Limb (tissue), 2 donors: ENCODE measurements around the gene VPS16.
"Not testable (repeated sequence)": the region's sequence is repeated elsewhere in the genome, so short reads cannot be mapped to it uniquely, and the experiment has no call there.

Experiments
- DNase-seq, 2 donors: peaks; one replicate each; pipeline ENCODE4 v3.0.0-alpha.2; 2016; ENCODE audit errors: extremely low spot score in 2 of 2

The VPS16 gene

DNA sequence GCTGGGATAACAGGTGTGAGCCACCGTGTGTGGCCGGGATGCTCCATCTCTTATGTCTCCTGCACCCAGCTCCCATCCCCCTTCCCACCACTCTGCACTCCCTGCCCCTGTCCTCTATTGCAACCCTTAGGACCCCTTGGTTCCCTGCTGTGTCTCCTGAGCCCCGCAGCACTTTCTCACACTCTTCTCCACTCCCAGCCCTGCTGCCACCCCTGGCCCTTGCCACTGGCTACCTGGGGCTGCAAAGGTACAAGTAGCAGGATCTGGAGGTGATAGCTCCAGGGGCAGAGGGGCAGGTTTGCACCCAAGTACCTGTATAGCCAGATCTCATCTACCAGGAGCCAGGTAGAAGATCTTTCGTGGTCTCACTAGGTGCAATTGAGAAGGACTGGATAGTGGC lies 33.5 kb upstream of the VPS16 start:
- no peak for DNase-seq

DNA sequence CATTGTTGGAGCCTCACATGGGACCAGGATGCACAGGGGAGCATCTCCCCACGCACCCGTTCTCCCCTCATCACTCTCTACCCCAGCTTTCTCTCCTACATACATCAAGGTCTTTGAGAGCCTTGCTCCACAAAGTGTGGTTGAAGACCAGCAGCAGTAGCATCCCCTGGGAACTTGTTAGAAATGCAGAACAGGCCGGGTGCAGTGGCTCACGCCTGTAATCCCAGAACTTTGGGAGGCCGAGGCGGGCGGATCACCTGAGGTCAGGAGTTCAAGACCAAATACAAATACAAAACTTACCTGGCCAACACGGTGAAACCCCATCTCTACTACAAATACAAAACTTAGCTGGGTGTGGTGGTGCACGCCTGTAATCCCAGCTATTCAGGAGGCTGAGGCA lies 32.6 kb upstream of the VPS16 start:
- not testable (repeated sequence) for DNase-seq

DNA sequence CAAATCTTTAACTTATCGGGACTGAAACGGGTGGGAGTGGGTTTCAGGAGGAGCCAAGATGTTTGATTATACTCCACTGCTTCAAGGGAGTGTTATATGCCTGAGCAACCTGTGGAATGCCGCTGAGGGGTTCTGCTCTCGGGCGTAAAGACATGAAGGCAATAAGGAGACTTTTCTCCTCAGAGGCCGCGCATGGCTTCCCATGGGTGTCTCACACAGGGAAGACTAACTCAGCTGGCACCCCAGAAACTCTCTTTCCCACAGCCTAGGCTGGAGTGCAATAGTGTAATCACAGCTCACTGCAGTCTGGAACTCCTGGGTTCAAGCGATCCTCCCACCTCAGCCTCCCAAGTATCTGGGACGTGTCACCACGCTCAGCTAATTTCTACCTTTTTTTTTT lies 30.9 kb upstream of the VPS16 start:
- DNase-seq = no peak

DNA sequence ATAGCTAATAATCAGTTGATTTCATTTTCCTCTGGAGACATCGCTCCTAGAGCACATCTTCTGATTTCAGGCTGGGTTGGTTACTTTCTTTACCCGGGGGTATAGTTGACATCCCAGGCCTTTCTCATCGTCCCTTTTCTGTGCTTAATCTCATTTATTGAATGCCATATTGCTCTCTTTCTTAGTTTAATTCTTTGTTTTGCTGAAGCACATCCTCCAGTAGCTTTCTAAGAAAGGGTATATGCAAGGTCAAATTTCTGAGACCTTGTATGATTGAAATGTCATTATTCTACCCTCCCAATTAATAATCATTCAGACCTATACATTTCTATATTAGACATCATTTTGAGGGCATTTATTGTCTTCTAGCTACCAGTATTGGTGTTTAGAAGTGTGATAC lies 28.4 kb upstream of the VPS16 start:
- DNase-seq = no peak

DNA sequence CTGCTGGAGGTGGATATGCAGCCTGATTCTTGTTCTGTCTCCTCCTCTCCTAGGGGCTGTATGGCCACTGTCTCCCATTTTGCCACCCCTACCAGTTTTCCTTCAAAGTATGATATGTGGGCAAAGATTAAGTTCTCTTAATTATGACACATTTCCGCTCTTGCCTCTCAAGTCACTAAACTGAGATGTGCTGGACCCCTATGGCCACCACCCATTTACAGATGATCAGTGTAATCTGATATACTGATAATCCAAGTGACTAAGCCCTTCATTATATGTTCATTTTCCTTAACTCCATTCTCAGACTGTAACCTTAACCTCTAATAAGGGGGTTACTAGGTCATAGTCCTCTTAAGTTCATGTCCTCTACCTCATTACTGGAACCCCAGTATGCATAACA lies 26.5 kb upstream of the VPS16 start:
- no peak for DNase-seq

DNA sequence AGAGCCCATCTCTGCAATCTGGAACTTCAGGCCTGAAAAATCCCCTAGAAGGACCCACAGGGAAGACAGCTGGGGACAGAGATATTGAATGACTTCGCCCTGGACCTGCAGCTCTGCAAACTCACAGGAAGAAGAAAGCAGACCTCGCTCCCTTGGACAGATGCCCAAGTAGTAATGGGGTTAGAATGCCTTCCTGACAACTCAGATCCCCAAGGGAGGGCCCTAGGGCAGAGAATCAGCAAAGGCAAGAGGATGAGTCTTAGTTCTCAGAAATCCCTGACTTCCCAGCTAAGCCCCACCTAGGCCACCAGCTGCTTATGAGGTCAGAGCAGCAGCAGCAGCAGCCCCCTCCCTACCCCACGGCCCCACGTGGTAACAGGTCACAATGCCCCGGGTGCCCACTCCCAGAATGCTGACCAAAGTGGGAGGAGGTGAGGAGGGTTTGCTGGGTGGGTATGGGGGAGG lies 25.9 kb upstream of the VPS16 start, which contains the start of gene C20orf141:
C20orf141 (plus strand) TSS at position 401 of the 465 bp plus-strand sequence. CDS start 198 bp downstream, outside the sequence.
- DNase-seq = peak in 1 of 2 donors; percentile 37

DNA sequence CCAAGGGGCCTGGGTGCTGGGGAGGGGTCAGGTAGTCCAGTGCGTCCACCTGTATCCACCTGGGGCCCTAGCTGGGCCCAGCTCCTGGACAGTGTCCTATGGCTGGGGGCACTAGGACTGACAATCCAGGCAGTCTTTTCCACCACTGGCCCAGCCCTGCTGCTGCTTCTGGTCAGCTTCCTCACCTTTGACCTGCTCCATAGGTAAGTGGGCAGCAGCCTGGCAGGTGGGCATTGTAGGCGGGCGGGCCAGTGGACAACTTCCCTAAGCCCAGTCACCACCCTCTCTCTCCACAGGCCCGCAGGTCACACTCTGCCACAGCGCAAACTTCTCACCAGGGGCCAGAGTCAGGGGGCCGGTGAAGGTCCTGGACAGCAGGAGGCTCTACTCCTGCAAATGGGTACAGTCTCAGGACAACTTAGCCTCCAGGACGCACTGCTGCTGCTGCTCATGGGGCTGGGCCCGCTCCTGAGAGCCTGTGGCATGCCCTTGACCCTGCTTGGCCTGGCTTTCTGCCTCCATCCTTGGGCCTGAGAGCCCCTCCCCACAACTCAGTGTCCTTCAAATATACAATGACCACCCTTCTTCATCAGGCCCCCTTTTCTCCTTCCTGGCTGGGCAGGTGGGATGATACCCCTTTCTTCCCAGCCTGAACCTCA lies 25.2 kb upstream of the VPS16 start:
- no peak for DNase-seq

DNA sequence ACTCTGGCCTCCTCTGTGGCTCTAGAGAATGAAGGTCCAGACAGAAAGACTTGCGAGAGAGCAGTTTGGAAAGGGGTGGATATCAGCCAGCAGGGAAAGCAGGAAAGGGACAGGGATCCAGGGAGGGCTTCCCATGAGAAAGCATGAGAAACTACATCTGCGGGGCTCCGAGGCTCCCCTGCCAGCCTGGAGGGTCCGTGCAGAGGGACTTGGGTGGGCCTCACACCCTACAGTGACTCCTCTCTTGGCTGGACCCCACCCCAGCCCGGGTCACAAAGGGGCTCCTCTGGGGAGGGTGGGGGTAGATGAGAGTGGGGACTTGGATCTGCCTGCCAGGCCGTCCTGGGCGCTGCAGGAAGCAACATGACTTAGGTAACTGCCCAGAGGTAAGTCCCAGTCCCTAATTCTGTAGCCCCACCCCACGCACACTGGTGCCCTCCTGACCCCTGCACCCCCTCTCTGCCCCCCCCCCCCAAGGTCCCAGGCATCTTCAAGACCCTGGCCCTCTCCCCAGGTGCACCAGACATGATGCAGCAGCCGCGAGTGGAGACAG lies 24.4 kb upstream of the VPS16 start, which contains the start of gene TMEM239:
TMEM239 (plus strand) TSS at position 335 of the 553 bp plus-strand sequence; CDS start at position 526, 191 bp downstream.
- no peak for DNase-seq

DNA sequence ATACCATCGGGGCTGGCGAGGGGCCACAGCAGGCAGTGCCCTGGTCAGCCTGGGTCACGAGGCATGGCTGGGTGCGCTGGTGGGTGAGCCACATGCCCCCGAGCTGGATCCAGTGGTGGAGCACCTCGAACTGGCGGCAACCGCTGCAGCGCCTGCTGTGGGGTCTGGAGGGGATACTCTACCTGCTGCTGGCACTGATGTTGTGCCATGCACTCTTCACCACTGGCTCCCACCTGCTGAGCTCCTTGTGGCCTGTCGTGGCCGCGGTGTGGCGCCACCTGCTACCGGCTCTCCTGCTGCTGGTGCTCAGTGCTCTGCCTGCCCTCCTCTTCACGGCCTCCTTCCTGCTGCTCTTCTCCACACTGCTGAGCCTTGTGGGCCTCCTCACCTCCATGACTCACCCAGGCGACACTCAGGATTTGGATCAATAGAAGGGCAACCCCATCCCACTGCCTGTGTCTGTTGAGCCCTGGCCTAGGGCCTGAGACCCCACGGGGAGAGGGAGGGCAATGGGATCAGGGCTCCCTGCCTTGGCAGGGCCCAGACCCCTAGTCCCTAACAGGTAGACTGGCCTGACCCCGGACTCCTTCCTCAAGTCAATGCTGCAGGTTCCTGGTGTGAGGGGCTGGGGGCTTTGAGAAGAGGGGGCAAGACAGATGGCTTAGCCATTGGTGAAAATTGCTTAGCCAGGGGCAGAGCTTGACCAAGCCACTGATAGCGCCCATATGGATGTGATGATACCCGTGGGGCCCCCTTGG lies 23.8 kb upstream of the VPS16 start:
- no peak for DNase-seq

DNA sequence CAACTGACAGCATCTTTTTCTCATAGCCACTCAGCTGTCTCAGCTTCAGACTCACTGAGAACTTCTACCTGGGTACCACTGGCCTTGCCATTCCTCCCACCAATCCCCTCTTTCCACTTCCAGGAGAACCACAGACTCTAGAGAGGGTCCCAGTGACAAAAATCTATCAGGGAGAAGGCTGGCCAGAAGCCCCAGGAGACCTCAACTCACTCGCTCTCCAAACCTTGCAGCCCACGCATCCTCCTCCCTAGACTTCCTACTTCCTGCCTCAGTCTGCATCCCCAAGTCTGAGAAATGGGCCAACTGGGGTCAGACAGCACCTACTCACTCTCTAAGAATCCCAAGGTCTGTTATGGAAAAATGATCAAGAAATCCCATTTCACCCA lies 23.2 kb upstream of the VPS16 start:
- no peak for DNase-seq

DNA sequence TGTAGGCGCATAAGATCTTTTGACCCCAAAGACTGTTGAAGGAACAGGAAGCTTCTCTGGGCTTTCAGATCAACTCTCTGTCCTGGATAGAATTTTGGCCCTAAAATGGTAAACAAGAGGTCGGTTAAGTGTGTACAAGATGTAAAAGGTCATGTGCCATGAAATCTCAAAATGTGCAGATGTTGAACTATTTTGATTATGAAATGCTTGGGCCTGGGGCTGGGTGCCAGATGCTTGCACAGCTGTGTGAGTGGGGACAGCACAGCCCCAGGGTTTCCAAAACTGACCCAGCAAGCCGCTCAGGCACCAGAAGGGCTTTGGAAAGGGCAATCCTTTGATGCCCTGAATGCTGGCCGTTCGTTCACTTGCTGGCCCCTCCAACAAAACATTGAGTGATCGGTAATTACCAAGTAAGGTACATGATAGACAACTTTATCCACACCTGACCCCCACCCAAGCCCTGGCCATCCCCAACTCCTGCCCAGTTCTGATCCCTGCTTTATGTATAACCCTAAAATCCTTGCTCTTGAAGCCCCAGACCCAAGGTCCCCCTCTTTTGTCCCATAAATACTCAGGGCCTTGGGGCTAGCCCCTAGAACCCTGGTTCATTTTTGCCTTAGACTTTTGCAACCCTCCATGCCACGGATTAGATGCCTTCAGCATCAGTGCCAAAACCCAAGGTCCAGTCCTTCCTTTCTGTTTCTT lies 22.5 kb upstream of the VPS16 start:
- DNase-seq = no peak

DNA sequence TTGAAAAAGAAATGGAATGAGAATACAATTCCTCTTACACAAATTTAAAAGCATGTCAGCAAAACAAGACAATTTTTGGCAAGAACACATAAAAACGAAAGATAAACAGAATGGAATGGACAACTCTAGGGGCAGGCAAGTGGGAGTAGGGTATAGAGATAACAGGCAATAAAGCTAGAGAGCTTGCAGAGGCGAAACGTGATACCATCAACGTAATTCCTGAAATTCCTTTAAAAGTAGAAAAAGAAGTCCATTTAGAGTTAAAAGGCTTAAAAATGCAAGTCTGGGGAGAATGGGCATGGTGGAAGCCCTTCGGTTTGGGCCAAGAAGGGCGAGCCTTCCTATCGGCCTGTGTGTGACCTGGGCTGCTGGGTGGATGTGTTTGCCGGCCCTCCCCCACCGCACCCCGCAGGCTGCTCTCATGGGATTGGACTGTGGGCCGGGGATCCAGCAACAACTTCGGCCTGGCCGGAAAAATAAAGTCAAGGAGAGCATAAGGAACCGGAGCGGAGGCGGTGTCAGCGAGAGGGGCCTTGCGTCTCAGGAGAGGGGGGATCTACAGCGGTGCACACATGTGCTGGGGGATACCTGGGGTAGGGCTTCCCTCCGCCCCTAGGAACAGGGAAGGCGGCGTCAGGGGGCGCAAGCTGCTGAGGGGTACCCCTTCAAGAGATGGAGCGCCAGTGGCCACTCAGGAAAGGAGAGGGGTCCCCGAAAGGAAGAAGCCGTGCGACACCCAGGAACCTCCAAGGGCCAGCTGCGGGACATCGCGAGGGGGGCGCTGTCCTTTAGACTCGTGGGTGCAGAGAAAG lies 20.3 kb upstream of the VPS16 start:
- DNase-seq = peak in 1 of 2 donors; percentile 36

DNA sequence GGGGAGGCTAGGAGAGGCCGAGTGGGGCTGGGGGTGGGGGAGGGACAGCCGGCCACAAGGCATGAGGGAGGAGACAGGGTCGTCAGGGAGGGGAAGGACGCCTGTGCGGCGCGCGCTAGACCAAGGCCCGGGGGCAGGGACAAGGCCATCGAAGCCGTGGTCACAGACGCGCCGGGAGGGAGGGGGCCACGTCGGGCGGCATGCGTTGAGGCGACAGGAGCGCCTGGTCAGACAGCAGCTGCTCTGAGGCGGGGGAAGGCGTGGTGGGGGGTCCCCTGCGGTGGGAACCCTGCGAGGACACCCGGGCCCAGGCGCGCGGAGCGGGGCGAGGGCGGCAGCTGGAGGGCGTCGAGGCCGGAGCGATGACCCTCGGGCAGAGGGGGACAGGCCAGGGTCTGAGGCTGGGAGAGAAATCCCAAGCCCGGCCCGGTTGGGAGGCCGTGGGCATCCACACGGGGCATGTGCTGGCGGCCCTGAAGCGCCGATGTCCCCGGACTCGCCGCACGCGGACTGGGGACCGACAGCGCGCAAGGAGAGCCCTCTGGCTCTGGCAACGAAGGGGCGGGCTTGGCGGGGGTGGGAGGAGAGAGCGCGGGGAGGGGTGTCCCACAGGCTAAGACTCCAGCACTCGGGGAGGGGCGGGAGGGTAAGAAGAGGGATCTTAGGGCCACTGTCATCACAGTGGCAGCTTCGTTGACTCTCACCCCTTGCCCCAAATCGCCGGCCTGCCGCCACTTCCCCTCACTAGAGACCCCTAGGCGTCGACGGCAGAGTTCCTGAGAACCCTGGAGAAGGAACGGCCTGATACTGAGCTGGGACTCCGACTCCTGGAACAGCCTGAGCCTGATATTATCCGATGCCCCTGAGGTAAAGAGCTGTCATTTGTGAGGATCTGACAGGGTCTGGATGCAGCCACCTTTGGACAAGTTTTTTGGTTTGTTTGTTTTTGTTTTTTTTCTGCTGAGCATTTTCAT lies 19.4 kb upstream of the VPS16 start:
- peak in 1 of 2 donors; percentile 40 for DNase-seq

DNA sequence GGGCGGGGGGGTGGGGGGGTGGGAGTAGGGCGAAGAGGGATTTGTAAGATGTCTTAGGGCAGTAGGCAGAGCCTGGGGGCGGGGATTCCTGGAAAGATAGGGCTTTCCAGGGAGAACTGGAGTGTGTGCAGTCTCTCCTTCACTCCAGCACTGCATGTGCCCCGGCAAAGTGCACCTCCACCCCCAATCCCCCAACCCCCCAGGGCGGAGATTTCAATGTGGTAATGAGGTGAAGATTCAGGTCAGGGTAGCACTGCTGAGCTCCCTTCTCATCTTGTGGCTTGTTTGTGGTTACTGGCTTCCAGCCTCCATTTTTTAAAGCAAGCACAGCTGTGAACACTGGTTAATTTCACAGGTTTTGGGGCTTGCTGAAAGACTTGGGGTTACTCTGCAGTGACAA lies 18.5 kb upstream of the VPS16 start:
- no peak for DNase-seq

DNA sequence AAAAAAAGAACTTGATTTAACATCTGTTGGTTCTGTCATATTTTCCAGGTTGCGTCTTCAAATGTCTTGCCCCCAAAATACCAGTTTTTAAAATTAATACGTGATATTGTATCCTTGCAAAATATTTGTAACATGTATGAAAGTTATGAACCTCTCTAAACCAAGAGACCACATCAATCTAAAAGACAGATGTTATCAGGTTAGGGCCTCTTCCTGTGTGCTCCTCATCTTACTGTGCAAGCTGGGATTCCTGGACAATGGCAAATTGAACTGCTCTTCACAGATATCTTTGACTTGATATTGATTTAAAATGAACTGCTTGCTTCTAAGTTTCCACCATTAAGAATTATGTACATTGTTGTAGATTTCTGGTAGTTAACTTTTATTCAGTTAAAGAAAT lies 14.8 kb upstream of the VPS16 start:
- no peak for DNase-seq

DNA sequence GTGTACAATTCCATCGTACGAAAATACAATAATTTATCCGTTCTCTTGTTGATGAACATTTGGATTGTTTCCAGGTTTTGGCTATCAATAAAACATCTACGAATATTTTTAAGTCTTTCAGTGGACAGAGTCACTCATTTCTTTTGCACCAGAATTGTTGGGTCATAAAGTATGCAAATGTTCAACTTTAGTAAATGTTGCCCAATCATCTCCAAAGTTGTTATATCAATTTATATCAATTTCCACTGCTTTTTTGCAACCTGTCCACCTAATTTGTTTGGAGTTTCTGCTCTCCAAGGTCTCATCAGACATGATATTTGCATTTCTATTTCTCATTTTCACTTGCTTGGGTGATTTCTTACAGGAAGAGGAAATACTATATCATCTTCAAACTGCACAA lies 13.9 kb upstream of the VPS16 start:
- no peak for DNase-seq

DNA sequence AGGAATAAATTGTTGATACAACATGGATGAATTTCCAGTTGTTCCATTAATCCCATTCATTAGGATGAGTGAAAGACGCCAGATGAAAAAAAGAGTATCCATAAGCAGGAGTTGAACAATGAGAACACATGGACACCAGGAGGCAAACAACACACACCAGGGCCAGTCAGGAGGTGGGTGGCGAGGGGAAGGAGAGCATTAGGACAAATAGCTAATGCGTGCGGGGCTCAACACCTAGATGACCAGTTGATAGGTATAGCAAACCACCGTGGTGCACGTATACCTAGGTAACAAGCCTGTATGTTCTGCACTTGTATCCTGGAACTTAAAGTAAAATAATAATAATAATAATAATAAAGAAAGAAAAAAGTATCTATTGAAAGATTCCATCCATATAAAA lies 11.2 kb upstream of the VPS16 start:
- no peak for DNase-seq

DNA sequence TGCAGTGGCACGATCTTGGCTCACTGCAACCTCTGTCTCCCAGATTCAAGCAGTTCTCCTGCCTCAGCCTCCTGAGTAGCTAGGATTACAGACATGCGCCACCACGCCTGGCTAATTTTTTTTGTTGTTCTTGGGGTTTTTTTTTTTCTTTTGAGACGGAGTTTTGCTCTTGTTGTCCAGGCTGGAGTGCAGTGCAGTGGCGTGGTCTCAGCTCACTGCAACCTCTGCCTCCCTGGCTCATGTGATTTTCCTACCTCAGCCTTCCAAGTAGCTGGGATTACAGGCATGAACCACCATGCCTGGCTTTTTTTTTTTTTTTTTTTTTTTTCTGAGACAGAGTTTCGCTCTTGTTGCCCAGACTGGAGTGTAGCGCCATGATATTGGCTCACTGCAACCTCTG lies 9.3 kb upstream of the VPS16 start:
- DNase-seq = not testable (repeated sequence)

DNA sequence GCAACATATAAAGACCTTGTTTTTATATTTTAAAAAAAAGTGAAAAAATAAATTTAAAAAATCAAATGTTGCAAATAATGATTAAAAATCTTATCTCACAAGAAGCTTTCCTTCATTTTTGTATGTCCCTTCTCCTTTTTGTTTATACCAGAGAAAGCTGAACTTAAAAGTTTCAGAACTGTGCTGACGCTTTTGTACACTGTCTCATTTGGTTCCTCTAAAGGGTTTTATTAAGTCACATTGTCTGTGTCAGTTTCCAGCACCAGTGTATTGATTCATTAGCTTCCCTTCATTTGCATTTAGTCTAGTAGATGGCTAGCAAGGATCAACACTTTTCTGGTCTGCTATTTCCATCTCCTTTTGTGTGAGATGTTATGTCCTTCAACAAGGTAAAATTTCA lies 6.8 kb upstream of the VPS16 start:
- no peak for DNase-seq
